NCI-H526 (cell line): ENCODE measurements around the gene ACTRT2.
A peak's percentile ranks its signal among the peaks of the same experiment; 100 is the strongest.

Experiments used
- DNase-seq, 2 experiments: peaks; one replicate each; lab custom pipeline; 2025; lab: John Stamatoyannopoulos, UW

Gene ACTRT2

DNA sequence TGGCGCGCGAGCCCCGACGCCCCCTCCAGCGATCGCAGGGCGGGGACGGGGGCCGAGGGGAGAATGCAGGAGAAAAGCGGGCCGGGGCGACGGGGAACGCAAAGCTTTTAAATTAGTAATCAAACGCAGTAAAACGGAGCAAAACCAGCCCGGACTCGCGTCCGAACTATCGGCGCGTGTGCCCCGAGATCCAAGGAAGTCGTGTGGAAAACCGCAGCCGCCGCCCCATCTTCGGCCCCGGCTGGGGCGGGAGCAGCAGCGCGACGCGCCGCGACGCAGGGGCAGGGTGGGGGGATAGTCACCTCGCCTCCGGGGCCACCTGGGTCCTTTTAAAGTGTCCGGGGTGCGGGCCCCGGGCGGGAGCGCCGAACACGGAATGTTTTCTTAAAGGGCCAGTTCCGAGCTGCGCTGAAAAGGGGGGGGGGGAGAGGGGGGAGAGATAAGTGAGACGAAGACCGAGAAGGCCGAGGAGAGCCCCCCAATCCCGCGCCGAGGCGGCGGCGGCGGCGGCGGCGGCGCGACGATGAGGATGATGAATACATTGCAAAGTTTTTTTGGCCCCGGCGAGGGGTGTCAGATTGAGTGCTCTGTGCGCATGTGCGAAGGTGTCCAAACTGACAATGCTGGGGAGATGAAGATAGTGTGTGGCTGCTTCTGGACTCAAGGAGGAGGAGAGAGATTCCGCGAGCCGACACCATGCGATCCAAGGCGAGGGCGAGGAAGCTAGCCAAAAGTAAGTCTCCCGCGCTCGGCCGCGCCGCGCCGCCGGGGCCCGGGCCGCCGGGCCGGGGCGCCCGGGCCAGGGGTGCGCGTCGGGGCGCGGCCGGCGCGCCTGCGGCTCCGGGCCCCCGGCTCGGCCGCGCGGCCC, 47.5 kb downstream of the ACTRT2 start, which contains the start of gene PRDM16:
PRDM16 (plus strand) TSS at position 640 of the 868 bp plus-strand sequence; CDS start at position 697, 57 bp downstream.
- DNase-seq, result no peak

DNA sequence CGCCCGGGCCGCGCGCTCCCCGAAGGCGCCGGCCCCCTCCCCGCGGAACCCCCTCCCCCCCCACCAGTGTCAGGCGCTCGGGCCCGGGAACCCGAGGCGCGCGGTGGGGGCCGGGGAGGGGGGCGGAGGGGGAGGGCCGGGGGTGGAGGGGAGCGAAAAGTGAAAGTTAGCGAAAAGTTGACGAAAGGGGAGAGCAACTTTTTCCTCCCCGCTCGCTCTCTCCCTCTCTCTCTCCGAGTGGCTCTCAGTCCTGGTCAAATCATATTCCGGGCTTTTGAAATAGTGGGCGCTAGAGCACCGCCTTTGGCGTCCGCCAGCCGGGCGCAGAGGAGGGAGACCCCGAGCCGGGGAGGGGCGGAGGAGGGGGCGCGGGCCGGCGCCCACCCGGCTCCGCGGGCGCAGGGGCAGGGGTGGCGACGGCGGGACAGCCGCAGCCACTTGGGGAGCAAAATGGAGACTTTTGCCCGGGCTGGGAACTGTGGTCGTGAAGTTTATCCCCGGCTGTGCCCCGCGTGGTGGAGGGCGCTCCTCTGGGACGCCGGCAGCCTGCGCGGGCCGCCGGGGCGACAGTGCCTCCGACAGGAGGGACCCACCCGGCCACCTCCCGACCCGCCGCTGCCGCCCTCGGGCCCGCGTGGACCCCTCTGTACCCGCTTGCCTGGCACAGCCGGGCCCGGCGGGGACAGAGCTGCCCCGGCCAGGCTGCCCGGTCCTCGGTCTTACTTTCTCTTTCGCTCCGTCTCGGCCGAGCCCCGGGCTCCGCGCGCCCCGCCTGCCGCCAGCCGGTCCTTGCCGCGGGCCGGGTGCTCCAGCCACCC, 48.4 kb downstream of the ACTRT2 start:
- peak in 1 of 2 experiments; percentile 59 for DNase-seq

DNA sequence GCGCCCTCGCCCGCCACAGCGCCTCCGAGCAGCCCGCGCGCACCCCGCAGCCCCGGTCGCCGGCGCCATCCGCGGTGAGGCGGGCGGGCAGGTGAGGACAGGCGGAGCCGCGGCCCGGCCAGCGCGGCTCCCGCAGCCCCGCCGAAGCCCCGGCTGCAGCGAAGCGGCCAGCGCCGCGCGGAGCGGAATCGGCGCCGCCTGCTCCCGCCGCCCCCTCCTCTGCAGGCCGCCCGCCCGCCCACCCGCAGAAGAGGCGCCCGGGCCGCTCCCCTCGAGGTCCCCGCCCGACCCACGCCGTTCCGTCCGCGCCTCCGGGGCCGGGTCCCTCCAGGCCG, 49.0 kb downstream of the ACTRT2 start:
- no peak for DNase-seq

DNA sequence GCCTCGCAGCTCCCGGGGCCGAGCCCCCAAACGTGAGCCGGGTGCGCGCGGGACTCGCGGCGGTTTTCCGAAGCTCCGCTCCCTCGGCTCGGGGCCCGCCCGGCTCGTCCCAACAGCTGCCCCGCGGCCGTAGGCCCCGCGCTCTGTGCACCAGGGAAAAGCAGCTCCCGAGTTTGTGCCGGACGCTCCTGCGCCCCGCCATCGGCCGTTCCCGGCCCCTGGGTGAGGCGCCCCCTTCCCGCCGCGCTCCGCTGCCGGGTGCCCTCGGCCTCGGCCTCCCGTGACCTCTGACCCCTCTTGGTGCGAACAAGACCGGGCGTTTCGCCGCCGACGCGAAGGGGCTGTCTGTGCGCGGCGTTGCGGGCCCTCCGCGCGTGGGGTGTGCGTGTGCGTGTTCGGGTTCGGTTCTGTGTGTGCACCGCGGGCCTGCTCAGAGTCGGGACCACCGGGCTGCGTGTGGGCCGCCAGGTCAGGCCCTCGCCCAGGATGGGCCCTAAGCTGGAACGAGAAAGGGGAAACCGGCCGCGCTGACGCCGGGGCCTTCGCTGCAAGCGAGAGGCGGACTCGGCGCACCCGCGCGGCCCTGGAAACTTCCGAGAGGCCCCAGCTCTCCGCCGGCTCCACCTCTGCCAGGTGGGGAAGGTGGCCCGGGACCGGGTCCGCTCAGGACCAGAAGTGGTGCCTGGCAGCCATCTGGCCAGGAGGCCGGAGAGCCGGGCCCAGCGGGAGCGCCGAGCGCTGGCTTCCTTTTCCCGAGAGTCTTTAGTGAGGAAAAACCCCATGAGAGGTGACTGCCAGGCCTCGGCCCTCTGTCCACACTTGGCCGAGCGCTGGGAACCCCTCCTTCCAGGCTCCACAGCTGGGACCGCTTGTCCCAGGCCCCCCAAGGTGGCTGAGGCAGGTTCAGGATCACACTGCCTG, 49.6 kb downstream of the ACTRT2 start:
- no peak for DNase-seq

DNA sequence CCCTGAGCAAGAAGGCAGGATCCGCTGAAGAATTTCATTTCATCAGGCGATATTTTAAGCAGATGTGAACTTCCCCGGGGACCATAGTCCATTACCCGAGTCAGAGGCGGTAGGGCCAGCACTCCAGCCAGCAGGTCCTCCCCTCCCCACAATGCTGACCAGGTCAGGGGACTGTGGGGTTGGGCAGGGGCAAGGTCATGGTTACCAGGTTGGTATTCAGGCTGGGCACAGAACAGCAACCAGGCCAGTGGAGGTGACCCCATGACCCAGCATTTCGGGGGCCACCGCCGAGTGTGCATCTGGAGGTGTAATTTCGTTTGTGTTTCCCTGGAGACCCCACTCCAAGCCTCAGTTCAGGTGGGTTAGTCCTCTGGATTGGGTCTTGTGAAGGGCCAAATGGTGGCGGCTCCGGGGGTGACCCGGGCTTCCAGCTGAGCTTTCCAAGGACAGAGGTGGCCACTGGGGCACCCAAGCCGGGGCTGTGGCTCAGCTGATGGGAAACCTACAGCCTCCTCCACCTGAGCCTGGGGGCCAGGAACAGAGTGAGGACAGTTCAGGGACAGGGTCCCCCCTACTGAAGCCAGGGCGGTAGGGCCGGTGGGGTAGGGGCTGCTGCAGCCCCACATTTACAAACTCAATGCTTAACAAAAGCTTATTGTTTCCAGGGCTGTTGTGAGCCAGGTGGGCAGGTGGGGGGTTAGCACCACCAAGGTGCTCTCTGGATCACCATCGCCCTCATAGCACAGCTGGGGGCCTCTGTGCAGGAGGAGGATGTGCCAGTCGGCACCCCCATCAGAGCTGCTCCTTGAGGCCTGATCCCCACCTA, 50.5 kb downstream of the ACTRT2 start:
- DNase-seq, result no peak
